Uterus (tissue), 2 donors: ENCODE measurements around the gene RASGEF1C.
A peak's percentile ranks its signal among the peaks of the same experiment; 100 is the strongest.

Experiments used
- CTCF ChIP-seq, 4 experiments: fragments of 200-600 bp in 2 of 4; fragments of 450-650 bp in 2 of 4; sonication (generic) in 2 of 4; IDR thresholded peaks; one replicate each; pipeline ENCODE4 v1.5.1; 2016 to 2019; ENCODE audit warnings: antibody characterized with exemption in 4 of 4, mild to moderate bottlenecking in 2 of 4, moderate library complexity in 1 of 4
- POLR2A ChIP-seq, 2 donors: fragments of 450-650 bp; IDR thresholded peaks; one replicate each; pipeline ENCODE4 v1.6.1; 2016; ENCODE audit warnings: antibody characterized with exemption in 2 of 2, mild to moderate bottlenecking in 1 of 2, moderate library complexity in 1 of 2

DNA sequence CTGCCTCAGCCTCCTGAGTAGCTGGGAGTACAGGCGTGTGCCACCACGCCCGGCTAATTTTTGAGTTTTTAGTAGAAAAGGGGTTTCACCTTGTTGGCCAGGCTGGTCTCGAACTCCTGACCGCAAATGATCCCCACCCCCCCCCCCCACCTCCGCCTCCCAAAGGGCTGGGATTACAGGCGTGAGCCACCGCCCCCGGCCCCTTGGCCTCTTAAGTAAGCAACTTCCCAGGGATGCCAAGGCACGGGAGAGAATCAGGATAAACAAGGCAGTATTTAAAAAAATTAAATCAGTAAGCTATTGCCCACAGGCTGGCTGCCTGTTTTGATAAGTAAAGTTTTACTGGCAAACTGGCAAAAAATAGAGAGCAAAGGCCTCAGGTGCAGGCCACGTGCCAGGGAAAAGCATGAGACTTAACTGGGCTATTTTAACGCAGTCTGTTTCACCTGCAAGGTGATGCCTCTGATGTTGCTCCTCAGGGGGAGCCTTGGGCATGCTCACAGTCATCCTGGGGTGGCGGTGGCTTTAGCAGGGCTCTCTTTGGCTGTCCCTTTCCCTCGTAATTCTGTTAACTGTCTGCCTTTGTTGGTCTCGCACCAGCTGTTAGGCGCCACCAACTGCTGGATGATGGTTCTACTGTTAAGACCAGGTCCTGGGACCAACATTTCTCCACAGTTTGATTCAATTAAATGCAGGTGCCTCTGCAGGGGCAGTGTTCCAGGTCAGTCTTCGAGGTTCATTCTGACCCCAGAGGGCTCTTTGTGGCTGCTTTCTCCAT is 118.1 kb downstream of the RASGEF1C start:
- TF ChIP-seq POLR2A (IDR thresholded peaks at IDR 0.05) (no peak), CTCF (IDR thresholded peaks at IDR 0.05) (peak in 1 of 4 experiments; percentile 0)
